Measurements from ENCODE around the gene SCN3B.

Gene SCN3B

DNA sequence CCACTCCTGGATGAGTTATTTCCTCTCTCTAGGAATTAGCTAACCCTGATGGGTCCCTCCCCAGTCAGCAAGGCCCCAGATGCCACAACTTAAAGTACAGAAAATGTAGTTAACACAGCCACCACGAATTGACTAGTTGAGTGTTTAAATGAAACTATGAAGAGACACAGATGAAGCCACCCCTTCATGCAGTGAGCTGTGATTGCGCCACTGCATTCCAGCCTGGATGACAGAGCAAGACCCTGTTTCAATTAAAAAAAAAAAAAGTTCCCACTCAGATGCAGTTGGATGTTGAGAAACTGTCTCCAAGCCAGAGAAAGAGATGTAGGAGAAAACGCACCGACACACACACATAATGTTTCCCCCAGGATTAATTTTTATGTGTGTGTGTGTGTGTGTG is 53.3 kb downstream of the SCN3B start:
- TF ChIP-seq, protein P1, sequence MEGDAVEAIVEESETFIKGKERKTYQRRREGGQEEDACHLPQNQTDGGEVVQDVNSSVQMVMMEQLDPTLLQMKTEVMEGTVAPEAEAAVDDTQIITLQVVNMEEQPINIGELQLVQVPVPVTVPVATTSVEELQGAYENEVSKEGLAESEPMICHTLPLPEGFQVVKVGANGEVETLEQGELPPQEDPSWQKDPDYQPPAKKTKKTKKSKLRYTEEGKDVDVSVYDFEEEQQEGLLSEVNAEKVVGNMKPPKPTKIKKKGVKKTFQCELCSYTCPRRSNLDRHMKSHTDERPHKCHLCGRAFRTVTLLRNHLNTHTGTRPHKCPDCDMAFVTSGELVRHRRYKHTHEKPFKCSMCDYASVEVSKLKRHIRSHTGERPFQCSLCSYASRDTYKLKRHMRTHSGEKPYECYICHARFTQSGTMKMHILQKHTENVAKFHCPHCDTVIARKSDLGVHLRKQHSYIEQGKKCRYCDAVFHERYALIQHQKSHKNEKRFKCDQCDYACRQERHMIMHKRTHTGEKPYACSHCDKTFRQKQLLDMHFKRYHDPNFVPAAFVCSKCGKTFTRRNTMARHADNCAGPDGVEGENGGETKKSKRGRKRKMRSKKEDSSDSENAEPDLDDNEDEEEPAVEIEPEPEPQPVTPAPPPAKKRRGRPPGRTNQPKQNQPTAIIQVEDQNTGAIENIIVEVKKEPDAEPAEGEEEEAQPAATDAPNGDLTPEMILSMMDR (conservative IDR thresholded peaks at IDR 0.05), result no peak
- no peak for TF ChIP-seq ZFX (IDR thresholded peaks at IDR 0.05)
- H3K27ac ChIP-seq, result no peak overlapping the region

- no peak overlapping the region for H3K27ac ChIP-seq
- TF ChIP-seq, protein P1 (conservative IDR thresholded peaks at IDR 0.05), result no peak; the same call in 1 of the 2 replicates
- TF ChIP-seq ZFX (IDR thresholded peaks at IDR 0.05), result no peak
Observed at GRCh38 chr11:123597859-123598258, 56.6 kb downstream of the SCN3B start.

GRCh38 chr11:123594921-123595320 is 59.5 kb downstream of the SCN3B start:
- H3K27ac ChIP-seq, result no peak overlapping the region
- TF ChIP-seq, protein P1 (conservative IDR thresholded peaks at IDR 0.05), result no peak
- no peak for TF ChIP-seq ZFX (IDR thresholded peaks at IDR 0.05)

DNA sequence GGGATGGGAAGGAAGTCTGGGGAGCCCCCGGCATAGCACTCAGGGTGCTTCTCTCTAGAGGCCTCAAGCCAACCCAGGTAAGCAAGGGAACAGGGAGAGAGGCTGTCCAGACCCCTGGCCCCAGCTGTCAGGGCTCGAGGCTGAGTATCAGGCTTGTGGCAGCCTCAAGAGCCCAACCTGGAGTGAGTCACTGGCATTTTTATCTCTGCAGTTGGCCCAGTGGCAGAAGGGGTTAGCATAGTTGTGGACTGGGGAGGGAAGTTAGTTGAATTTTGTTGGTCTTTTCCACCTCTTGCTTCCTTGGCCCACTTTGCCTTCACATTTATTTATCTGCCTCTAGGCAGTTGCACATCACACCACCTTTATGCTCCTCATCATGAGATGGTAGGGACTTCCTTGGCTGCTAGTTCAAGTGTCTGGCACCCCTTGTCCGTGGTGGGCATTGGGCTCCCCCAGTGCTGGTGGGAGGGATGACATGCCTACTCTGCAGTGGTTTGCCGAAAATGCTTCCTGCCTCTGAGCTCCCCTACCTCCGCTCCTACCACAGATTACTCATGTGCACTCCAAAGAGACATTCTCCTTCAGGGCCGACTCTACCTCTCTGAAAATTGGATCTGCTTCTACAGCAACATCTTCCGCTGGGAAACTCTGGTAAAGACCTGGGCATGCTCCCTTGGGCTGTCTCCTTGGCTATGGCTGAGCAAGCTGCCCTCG is 60.1 kb downstream of the SCN3B start:
- TF ChIP-seq ZFX (IDR thresholded peaks at IDR 0.05), result no peak
- TF ChIP-seq, protein P1 (conservative IDR thresholded peaks at IDR 0.05), result no peak
- H3K27ac ChIP-seq, result no peak overlapping the region

GRCh38 chr11:123593570-123593969 is 60.9 kb downstream of the SCN3B start:
- TF ChIP-seq ZFX (IDR thresholded peaks at IDR 0.05), result no peak
- TF ChIP-seq, protein P1 (conservative IDR thresholded peaks at IDR 0.05), result no peak
- H3K27ac ChIP-seq, result no peak overlapping the region

GRCh38 chr11:123590296-123590912 is 64.0 kb downstream of the SCN3B start:
- TF ChIP-seq ZFX (IDR thresholded peaks at IDR 0.05), result no peak
- TF ChIP-seq, protein P1 (conservative IDR thresholded peaks at IDR 0.05), result no peak
- no peak overlapping the region for H3K27ac ChIP-seq

- TF ChIP-seq ZFX (IDR thresholded peaks at IDR 0.05), result no peak
- TF ChIP-seq, protein P1 (conservative IDR thresholded peaks at IDR 0.05), result no peak
- H3K27ac ChIP-seq, result no peak overlapping the region
Observed at GRCh38 chr11:123588864-123589262, 65.6 kb downstream of the SCN3B start.

Data from C4-2B (cell line).